Ovary (tissue), 3 donors: Measurements from ENCODE around the gene KMT2E.

Source experiments
- EP300 ChIP-seq: sonication (generic); formaldehyde crosslinking; IDR thresholded peaks from one replicate; pipeline ENCODE4 v1.6.1; 2017; ENCODE audit warnings: antibody characterized with exemption
- POLR2A ChIP-seq: fragments of 450-650 bp; IDR thresholded peaks from one replicate; pipeline ENCODE4 v1.6.1; 2017; ENCODE audit warnings: antibody characterized with exemption, mild to moderate bottlenecking, moderate library complexity
- TF ChIP-seq, protein P1 (sequence below), 3 donors: fragments of 450-650 bp in 2 of 3; fragments of 200-600 bp in 1 of 3; IDR thresholded peaks; one replicate each; pipeline versions ENCODE4 v1.5.1 to v1.8.0; 2016 to 2022; ENCODE audit warnings: antibody characterized with exemption in 3 of 3, mild to moderate bottlenecking in 1 of 3
- donor health status: DM: no; HTN: no; CAD: no.

DNA sequence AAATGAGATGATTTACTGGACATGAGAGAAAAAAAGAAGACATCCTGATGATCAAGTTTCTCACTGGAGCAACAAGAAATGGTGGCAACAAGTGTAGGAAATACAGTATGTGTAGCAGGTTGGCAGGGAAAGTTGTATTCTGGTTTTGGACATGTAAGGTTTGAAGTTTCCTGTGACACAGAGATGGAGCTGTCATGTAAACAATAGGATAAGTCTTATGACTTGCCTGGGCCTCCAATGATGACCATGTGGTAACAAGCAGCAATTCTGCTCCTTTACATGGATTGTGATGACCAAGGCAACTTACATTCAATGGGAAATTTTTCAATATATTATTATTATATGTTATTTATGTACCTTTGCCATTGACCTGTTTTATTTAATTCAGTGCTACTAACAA is 125.4 kb downstream of the KMT2E start:
- TF ChIP-seq, protein P1, sequence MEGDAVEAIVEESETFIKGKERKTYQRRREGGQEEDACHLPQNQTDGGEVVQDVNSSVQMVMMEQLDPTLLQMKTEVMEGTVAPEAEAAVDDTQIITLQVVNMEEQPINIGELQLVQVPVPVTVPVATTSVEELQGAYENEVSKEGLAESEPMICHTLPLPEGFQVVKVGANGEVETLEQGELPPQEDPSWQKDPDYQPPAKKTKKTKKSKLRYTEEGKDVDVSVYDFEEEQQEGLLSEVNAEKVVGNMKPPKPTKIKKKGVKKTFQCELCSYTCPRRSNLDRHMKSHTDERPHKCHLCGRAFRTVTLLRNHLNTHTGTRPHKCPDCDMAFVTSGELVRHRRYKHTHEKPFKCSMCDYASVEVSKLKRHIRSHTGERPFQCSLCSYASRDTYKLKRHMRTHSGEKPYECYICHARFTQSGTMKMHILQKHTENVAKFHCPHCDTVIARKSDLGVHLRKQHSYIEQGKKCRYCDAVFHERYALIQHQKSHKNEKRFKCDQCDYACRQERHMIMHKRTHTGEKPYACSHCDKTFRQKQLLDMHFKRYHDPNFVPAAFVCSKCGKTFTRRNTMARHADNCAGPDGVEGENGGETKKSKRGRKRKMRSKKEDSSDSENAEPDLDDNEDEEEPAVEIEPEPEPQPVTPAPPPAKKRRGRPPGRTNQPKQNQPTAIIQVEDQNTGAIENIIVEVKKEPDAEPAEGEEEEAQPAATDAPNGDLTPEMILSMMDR (IDR thresholded peaks at IDR 0.05) = no peak
- TF ChIP-seq POLR2A (no peak), EP300 (no peak)
